Stimulated activated CD4-positive, alpha-beta T cell treated with anti-CD3 and anti-CD28 coated beads, Interleukin-15, amount 100 ng/mL, for 1 hour (primary cell): ENCODE data around the gene LCA5L.

Experiments used
- DNase-seq, 2 donors: peaks; one replicate each; pipeline ENCODE4 v3.0.0-alpha.2; 2020; ENCODE audit warnings: low read depth in 1 of 2, low spot score in 1 of 2

LCA5L gene

GRCh38 chr21:39359382-39359781, 86.2 kb downstream of the LCA5L start:
- no peak for DNase-seq
